IPS-20b (cell line): ENCODE results near the gene NHERF1.

Experiments
- H3K27ac ChIP-seq: one replicate; pipeline ENCODE4 v1.5.1; 2013; ENCODE audit warnings: low read length
- H3K27me3 ChIP-seq: 2 replicates; pipeline ENCODE4 v1.6.1; 2013; ENCODE audit warnings: mild to moderate bottlenecking, low read length, inconsistent platforms; ENCODE audit not compliant: insufficient read depth
- H3K36me3 ChIP-seq: 2 replicates; pipeline ENCODE4 v1.6.1; 2013; ENCODE audit warnings: low read depth, mild to moderate bottlenecking, inconsistent platforms, low read length, moderate library complexity; ENCODE audit not compliant: insufficient read depth
- H3K4me1 ChIP-seq: 2 replicates; pipeline ENCODE4 v1.6.1; 2013; ENCODE audit warnings: mild to moderate bottlenecking, control low read depth, inconsistent platforms, low read length, moderate library complexity; ENCODE audit not compliant: insufficient read depth
- H3K4me3 ChIP-seq: 2 replicates; pipeline ENCODE4 v1.5.1; 2013; ENCODE audit warnings: mild to moderate bottlenecking, low read length, inconsistent platforms
- H3K9ac ChIP-seq: 2 replicates; pipeline ENCODE4 v1.6.1; 2013; ENCODE audit warnings: low read depth, mild to moderate bottlenecking, inconsistent platforms, low read length, moderate library complexity
- H3K9me3 ChIP-seq: 2 replicates; pipeline ENCODE4 v1.6.1; 2013; ENCODE audit warnings: mild to moderate bottlenecking, low read depth, low read length, inconsistent platforms; ENCODE audit not compliant: insufficient read depth

NHERF1 gene

DNA sequence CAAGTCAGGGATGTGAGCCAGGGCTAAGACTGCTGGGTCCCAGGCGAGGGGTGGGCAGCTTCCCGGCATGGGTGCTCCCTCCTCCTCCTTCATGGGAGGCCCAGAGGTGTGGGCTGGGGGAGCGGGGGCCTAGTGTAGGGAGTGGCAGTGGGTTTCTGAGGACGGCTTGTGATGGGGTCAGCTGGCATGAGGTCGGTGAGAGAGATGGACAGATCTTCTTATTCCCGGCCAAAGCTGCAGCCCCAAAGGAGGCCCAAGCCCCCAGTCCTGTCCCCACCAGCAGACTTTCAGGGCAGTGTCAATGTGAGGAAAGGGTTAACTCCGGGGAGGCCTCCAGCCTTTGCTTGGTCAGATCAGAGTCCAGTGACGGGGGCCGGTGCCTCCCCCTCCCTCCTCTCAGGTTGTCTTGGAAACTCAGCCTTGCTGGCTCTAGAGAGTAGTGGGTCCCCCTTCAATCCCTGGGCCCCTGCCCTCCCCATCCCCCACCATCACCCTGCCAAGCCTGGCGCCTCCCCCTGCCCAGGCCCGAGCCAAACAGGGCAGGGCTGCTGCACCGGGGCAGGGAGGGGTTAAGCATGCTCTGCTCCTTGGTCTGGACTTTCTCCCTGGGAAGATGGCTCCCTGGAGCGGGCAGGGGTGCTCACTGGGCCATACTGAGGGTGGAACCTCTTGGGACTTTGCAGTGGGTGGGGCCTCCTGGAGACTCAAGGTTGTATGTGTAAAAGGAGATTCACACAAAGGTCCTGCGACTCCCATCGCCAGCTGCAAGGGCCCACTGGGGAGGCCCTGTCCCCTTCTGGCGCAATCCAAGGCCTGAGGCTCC, 15.3 kb downstream of the NHERF1 start:
- H3K9ac ChIP-seq: no peak overlapping the region; the same call in 1 of the 2 replicates
- no peak overlapping the region for H3K27ac ChIP-seq
- H3K4me1 ChIP-seq: peaks cover 41% of the 10 kb centered on the region
- peaks cover 14% of the 10 kb centered on the region for H3K36me3 ChIP-seq
- no peaks in the 10 kb centered on the region for H3K27me3 ChIP-seq
- no peak overlapping the region; the same call in 1 of the 2 replicates for H3K4me3 ChIP-seq
- no peaks in the 10 kb centered on the region for H3K9me3 ChIP-seq

DNA sequence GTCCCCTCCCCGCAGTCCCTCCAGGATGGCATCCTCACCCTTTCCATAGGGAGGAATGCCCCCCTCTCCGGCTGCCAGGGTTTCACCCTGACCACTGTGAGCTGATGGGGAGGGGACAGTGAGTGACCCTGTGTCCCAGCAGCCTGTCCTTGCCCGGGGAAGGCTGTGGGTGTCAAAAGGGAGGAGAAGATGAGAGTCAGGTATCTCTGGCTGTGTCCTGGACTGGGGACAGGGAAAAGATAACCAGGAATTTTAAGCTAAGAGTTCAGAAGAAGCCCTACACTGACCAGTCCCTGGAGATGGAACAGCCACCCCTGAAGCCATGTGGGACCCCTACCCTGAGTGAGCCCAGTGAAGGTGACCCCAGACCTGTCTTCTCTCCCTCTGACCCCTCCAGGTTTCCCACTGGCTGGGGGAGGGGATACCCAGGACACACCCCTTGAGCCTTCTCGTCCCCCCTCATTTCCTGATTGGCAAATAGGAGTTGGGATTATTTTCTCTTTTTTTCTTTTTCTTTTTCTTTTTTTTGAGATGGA, 16.4 kb downstream of the NHERF1 start:
- Histone ChIP-seq H3K27ac (no peak overlapping the region), H3K9me3 (no peaks in the 10 kb centered on the region), H3K4me3 (no peak overlapping the region), H3K4me1 (peaks cover 34% of the 10 kb centered on the region), H3K9ac (no peak overlapping the region), H3K27me3 (no peaks in the 10 kb centered on the region), H3K36me3 (peaks cover 25% of the 10 kb centered on the region)

DNA sequence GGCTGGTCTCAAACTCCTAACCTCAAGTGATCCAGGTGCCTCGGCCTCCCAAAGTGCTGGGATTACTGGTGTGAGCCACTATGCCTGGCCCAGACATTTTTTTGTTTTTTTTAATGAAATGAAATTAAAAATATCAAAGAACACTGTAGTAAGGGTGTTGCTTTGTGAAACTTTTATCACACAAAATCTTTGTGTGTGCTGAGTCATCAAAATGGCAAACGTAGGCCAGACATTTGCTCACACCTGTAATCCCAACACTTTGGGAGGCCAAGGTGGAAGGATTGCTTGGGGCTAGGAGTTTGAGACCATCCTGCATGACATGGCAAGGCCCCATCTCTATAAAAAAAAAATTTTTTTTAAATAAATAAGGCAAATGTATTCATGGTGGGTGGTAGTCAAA, 18.0 kb downstream of the NHERF1 start:
- no peak overlapping the region for H3K4me3 ChIP-seq
- H3K4me1 ChIP-seq: peaks cover 20% of the 10 kb centered on the region; the same call in 1 of the 2 replicates
- peaks cover 32% of the 10 kb centered on the region for H3K36me3 ChIP-seq

DNA sequence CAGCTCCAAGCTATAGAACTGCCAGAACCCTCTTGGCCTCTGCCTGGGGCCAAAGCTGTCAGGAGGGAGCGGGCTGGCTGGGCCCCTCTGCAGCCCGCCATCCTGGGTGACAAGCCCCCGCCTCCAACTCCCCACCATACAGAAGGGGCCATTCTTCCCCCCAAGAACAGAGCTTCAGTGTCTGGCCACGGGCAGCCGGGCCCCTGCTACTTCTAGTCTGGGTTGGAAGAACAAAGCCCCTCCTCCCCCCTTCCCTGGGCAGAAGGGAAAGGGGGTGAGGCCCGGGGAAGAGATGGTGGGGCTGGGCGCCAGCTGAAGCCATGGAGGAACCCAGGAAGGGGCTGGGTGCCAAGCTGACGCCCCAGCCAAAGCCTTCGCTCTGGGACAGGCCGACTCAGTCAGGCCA, 18.7 kb downstream of the NHERF1 start:
- peaks cover 20% of the 10 kb centered on the region; the same call in 1 of the 2 replicates for H3K4me1 ChIP-seq
- no peaks in the 10 kb centered on the region for H3K9me3 ChIP-seq
- H3K9ac ChIP-seq: no peak overlapping the region
- H3K27me3 ChIP-seq: no peaks in the 10 kb centered on the region
- peaks cover 39% of the 10 kb centered on the region for H3K36me3 ChIP-seq
- H3K27ac ChIP-seq: no peak overlapping the region
- no peak overlapping the region for H3K4me3 ChIP-seq

More for the DNA sequence above, 18.0 kb downstream of the NHERF1 start:
- Histone ChIP-seq H3K27me3 (no peaks in the 10 kb centered on the region), H3K9me3 (no peaks in the 10 kb centered on the region), H3K27ac (no peak overlapping the region), H3K9ac (no peak overlapping the region)

DNA sequence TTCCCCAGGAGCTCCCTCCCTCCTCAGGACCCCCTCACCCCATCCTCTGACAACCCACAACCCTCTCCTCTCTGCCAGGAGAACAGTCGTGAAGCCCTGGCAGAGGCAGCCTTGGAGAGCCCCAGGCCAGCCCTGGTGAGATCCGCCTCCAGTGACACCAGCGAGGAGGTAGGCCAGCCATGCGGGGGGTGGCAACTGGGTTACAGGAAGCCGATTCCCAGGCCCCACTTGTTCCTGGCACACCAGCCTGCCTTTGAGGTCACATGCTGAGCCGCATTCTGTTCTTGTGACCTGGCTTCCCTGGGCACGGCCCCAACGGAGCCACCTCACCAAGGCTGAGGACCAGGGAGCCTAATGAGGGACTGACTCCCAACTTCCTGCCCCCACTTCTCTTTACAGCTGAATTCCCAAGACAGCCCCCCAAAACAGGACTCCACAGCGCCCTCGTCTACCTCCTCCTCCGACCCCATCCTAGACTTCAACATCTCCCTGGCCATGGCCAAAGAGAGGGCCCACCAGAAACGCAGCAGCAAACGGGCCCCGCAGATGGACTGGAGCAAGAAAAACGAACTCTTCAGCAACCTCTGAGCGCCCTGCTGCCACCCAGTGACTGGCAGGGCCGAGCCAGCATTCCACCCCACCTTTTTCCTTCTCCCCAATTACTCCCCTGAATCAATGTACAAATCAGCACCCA, 19.8 kb downstream of the NHERF1 start:
- Histone ChIP-seq H3K36me3 (peaks cover 50% of the 10 kb centered on the region), H3K27me3 (no peaks in the 10 kb centered on the region), H3K4me1 (peaks cover 15% of the 10 kb centered on the region; the same call in 1 of the 2 replicates), H3K4me3 (no peak overlapping the region), H3K27ac (no peak overlapping the region), H3K9ac (no peak overlapping the region), H3K9me3 (no peaks in the 10 kb centered on the region)

DNA sequence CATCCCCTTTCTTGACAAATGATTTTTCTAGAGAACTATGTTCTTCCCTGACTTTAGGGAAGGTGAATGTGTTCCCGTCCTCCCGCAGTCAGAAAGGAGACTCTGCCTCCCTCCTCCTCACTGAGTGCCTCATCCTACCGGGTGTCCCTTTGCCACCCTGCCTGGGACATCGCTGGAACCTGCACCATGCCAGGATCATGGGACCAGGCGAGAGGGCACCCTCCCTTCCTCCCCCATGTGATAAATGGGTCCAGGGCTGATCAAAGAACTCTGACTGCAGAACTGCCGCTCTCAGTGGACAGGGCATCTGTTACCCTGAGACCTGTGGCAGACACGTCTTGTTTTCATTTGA, 20.3 kb downstream of the NHERF1 start:
- Histone ChIP-seq H3K9me3 (no peaks in the 10 kb centered on the region), H3K27ac (no peak overlapping the region), H3K4me1 (peaks cover 10% of the 10 kb centered on the region; the same call in 1 of the 2 replicates), H3K4me3 (no peak overlapping the region), H3K9ac (no peak overlapping the region), H3K36me3 (peaks cover 54% of the 10 kb centered on the region), H3K27me3 (no peaks in the 10 kb centered on the region)

DNA sequence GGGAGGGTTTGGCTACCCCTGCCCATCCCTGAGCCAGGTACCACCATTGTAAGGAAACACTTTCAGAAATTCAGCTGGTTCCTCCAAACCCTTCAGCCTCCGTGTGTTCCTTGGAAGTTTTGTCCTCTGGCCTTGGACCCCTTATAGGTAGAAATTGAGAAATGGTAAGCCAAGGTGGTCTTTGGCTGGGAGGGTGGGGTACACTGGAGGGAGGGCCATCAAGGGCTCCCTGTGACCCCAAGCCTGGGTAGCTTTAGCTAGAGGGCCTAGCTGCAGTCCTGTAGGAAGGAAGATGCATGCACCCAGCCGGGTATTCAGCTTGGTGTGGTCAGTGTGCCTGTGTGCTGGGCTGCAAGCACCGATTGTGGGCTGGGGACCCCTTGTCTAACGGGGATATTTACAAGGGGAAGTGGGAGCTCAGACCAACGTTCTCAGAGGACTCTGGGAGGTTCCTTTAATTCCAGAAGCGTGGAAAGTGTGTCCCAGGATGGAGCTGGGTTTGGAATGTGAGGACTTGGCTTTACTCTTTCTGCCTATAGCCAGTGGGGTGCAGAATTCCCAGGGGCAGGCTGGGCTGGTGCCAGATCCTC, 20.9 kb downstream of the NHERF1 start:
- no peak overlapping the region for H3K4me3 ChIP-seq
- H3K4me1 ChIP-seq: peaks cover 5% of the 10 kb centered on the region; the same call in 1 of the 2 replicates
- H3K27me3 ChIP-seq: no peaks in the 10 kb centered on the region
- H3K27ac ChIP-seq: no peak overlapping the region
- no peaks in the 10 kb centered on the region for H3K9me3 ChIP-seq
- H3K9ac ChIP-seq: no peak overlapping the region
- H3K36me3 ChIP-seq: peaks cover 59% of the 10 kb centered on the region

DNA sequence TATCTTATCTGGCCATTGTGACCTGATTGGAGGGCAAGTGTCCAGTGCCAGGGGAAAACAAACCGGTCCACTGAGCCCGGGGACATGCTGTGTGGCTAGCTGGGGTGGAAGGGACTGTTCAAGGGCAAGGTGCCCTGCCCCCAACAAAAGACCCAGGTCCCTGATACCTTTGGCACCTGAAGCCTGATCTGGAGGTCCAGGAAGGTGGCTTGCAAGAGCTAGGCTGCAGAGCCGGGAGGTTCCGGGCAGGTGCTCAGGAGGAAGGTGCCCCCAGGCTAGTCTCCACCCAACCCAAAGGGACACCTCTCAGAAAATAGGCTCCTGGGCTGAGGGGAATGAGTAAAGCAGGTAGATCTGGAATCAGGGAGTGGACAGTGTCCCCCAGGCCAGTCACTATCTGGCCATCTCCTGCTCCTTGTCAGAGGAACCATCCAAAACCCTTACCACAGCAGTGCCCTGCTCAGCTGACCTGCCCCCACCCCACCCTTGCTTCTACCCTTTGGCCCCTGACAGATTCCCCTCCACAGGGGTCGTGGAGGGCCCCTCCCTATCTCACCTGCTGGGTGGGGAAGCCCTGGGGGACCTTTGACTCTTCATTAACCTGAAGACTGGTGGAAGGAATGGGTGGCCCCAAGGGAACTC, 21.5 kb downstream of the NHERF1 start:
- H3K4me3 ChIP-seq: no peak overlapping the region
- H3K9me3 ChIP-seq: no peaks in the 10 kb centered on the region
- no peaks in the 10 kb centered on the region for H3K4me1 ChIP-seq
- H3K27me3 ChIP-seq: no peaks in the 10 kb centered on the region
- H3K36me3 ChIP-seq: peaks cover 59% of the 10 kb centered on the region
- no peak overlapping the region for H3K27ac ChIP-seq
- H3K9ac ChIP-seq: no peak overlapping the region

DNA sequence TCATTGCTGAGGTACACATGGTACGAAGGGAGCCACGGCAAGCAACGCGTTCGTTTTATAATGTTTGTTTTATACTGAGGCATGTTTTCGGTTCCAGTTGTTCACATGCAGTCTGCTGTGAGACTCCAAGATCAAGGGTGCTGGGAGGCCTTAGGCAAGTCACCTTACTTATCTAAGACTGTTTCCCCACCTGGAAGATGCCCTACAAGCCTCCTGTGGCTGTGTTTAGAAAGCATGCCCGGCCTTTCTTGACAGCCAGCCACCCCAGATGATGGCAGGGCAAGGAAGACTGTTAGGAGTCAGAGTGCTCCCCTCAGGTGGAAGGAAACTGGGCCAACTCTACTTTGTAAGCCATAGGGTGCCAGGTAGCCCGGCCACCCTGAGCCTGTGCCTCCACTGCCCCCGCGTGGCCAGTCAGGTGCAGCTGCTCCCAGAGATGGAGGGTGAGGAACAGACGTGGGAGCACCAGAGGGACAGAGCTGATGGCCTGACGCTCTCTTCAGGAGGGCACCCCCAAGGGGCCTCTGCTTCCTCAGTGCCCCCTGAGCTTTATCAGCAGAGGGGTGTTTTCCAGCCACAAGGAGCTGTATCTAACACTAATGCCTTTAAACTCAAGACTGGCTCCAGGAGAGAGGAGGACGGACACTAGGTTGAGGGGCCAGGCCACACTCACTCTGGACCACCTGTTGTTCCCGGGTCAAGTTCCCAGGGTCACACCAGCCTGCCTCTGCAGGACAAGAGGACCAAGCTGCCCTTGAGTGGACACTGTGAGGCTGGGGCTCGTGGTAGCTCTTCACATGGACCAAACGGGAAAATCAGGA, 22.3 kb downstream of the NHERF1 start:
- Histone ChIP-seq H3K27me3 (no peaks in the 10 kb centered on the region), H3K4me3 (no peak overlapping the region), H3K36me3 (peaks cover 58% of the 10 kb centered on the region), H3K9me3 (no peaks in the 10 kb centered on the region), H3K27ac (no peak overlapping the region), H3K4me1 (no peaks in the 10 kb centered on the region), H3K9ac (no peak overlapping the region)

DNA sequence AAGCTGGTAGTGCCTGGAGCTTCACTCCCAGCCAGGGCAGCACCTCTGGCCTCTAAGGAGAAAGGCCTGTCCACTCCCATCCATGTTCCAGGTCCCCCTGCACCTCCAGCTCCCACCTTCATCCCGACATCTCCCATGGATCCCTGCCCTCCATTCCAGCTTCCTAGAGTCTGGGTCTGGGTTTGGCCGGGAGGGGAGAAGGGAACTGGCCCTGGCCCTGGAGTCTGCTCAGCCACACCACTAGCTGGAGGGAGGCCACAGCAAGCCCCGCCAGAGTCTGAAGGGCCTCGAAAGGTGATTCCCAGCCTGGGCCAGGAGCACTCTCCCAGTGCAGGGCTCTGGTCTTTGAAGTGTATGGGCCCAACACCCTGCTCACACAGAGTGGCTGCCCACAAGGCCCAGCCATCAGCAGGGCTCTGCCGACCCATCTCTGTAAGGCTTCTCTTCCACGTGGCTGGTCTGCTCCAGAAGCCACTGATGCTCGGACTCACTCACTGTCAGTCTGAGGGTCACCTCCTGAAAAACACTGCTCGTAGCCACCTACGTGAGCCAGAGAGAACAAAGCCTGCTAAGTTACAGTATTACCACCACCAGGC, 23.0 kb downstream of the NHERF1 start:
- H3K9ac ChIP-seq: no peak overlapping the region
- H3K27me3 ChIP-seq: no peaks in the 10 kb centered on the region
- no peaks in the 10 kb centered on the region for H3K4me1 ChIP-seq
- peaks cover 55% of the 10 kb centered on the region for H3K36me3 ChIP-seq
- H3K4me3 ChIP-seq: no peak overlapping the region
- H3K9me3 ChIP-seq: no peaks in the 10 kb centered on the region
- H3K27ac ChIP-seq: no peak overlapping the region
